HG03039 (cell line): ENCODE measurements around the gene KSR2.
"Not testable (repeated sequence)": the region's sequence is repeated elsewhere in the genome, so short reads cannot be mapped to it uniquely, and the experiment has no call there.

Experiments used
- ATAC-seq: cut with Tn5 transposase; IDR thresholded peaks from one replicate; pipeline ENCODE4 v1.9.1; 2021; ENCODE audit warnings: mild to moderate bottlenecking, moderate library complexity; ENCODE audit not compliant: unreplicated experiment

Gene KSR2

DNA sequence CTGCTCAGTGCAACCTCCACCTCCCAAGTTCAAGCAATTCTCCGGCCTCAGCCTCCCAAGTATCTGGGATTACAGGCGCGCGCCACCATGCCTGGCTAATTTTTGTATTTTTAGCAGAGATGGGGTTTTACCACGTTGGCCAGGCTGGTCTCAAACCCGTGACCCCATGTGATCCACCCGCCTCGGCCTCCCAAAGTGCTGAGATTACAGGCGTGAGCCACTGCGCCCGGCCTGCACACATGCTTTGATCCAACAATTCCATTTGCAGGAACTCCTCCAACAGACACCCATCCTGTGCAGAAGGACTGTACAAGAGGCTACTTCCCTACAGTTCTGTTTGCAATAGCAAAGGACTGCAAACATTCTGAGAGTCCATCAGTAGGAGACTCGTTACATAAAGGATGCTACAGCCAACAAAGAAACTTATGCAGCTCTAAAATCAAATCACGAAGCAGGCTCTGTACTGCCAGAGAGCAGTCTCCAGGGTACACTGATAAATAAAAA, 108.0 kb downstream of the KSR2 start:
- ATAC-seq, result not testable (repeated sequence)

- no peak for ATAC-seq
Measured at GRCh38 chr12:117860111-117860510, 108.7 kb downstream of the KSR2 start.

- ATAC-seq, result no peak
Measured at GRCh38 chr12:117857632-117858612, 110.9 kb downstream of the KSR2 start.

DNA sequence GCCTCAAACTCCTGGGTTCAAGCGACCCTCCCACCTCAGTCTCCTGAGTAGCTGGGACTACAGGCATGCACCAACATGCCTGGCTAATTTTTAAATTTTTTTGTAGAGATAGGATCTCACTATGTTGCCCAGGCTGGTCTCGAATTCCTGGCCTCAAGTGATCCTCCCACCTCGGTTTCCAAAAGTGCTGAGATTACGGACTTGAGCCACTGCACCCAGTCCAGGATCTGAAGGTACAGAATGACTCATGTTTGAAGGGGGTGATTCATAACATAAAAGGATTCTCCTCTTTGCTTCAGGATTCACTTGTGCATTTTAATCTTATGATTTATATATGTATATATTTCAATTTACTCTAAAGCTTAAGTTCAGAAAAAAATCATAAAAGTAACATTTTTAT, 111.7 kb downstream of the KSR2 start:
- ATAC-seq, result not testable (repeated sequence)

DNA sequence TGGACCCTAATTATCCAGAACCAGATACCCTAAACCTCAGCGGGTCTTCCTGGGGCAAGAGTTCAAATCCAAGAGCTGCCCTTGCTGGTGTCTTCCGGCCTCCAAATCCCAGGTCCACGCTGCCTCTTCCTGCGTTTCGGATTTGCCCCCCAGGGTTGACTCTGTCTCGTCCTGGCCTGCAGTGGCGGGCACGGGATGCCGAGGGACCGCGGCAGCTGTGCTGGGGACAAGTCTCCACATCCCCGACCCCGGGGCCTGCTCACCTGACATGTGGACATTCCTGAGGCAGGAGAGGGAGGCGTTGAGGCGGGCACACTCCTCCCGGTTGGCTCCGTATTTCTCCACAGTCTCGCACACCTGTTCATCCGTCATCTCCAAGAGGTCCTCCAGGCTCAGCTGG, 113.6 kb downstream of the KSR2 start:
- no peak for ATAC-seq

DNA sequence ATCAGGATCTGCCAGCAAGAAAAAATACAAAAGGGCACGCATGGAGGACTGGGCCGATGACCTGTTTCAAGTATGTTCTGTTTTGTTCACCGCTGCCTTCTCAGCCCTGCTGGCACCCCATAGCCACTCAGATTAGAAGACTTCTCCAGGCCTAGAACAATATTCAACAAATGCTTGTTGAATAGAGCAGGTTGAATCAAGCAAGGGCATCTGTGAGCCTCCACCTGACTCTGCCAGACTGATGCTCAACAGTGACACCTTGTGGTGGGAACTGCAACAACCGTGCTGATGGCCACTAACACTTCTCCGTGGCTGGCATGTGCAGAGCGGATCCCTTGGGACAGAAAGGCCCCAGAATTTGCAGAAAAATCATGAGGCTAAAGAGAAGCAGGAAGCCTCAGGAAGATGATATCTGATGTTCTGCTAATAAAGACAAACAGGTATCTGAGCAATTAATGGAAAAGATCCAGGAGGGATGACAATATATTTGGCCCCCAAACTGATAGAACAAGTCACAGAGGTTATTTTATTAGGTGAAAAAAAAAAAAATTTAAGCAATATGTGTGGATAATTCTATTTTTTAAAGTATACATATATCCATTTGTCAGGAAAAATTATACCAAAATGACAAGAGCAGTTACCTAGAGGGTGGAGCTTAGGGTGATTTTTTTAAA, 114.3 kb downstream of the KSR2 start:
- ATAC-seq, result no peak

GRCh38 chr12:117853600-117853999, 115.2 kb downstream of the KSR2 start:
- ATAC-seq, result no peak

DNA sequence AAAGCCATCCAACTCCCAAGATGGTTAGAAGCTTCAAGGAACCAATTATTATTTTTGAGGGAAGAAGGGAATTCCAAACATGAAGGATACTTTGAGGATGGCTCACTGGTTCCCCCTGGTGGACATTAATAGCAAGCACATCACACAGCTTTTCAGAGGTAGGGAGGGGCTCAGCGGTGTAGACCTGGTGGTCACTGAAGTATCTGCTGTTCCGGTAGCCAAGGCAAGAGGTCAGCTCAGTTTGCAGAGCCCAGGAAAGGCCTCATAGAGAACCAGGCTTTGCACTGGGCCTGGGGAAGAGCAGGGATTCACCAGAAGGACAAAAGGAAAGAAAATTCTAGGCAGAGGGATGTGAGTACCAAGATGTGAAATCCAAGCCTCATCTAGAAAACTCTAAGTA, 118.7 kb downstream of the KSR2 start:
- ATAC-seq, result no peak

DNA sequence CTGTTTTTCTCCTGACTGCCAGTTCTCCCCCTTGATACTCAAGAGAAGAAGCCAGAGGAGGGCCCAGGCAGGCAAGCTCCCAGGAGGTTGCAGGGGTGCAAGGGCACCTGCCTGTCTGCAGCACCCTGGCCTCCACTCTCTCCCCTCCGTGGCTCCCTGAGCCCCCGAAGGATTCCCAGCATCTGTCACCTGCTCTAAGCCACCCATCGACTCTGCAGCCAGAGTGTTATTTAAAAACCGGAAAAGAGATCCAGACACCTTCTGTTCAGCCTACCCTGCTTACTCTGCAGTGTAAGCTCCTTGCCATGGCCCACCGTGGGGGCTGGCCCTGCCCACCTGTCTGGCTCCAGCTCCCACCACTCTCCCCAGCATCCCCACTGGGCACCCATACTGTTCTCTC, 121.4 kb downstream of the KSR2 start:
- no peak for ATAC-seq

DNA sequence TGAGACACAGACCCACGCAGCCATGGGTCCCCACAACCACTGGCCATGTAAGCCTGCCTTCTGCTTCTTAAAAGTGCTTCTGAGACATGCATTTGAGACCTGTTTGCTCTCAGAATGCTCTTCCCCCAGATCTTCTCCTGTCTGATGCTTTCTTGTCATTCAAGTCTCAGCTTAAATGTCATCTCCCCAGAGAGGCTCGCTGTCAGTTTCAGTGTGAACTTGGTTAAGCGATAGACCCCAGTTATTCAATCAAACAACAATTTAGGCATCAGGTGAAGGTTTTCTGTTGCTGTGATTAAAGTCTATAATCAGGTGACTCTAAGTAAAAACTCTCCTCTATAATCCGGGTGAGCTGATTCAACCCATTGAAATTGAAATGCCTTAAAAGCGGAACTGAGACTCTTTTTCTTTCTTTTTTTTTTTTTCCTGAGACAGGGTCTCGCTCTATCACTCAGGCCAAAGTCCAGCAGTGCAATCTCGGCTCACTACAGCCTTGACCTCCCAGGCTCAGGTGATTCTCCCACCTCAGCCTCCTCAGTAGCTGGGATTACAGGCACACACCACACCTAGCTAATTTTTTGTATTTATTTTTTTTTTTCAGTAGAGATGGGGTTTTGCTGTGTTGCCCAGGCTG, 123.4 kb downstream of the KSR2 start:
- ATAC-seq, result no peak

DNA sequence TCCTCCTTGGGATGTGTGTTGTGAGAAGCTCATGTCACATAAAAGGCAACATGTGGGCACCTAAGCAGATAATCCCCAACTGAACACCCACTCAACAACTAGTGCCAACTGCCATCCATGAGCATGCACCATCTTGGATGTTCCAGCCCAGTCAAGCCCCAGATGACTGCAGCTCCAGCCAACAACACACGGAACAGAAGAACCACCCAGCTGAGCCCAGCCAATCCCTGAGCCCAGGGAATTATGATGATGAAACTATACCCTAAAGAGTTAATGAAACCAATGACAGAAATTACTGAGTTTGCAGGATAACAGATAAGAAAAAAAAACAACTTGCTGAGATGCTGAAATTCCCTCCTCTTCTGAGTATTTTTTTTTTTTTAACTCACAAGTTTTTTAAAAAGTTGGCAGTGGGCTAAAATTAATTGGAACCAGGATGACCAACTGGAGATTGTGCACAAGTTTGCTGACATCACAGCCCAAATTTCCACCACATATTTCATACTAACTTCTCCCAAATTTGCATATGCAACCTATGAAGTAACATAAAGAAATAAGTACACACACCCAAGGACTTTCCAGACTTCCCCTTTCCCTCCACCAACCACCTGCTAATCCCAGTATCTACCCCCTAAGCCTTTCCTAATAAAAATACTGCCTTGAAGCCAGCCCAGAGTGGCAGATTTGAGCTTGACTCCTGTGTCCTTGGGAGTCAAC, 124.5 kb downstream of the KSR2 start:
- ATAC-seq, result no peak

GRCh38 chr12:117842630-117843029, 126.2 kb downstream of the KSR2 start:
- ATAC-seq, result no peak

DNA sequence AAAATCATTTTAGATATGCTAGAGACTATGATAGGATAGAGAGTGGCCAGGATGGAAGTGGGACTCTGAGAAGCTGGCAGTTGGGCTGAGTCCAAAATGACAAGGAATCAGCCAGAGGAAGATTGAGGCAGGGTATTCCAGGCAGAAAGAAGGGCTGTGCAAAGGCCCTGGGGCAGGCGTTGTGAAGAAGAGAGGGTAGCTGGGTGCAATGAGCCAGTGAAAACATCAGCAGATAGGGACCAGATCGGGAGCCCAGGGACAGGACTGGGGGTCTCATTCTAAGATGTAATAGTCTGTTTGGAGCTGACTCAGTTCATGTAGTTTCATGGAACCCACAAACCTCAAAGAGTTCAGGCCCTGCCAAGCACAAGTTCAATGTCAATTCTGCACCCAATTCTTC, 126.6 kb downstream of the KSR2 start:
- no peak for ATAC-seq

DNA sequence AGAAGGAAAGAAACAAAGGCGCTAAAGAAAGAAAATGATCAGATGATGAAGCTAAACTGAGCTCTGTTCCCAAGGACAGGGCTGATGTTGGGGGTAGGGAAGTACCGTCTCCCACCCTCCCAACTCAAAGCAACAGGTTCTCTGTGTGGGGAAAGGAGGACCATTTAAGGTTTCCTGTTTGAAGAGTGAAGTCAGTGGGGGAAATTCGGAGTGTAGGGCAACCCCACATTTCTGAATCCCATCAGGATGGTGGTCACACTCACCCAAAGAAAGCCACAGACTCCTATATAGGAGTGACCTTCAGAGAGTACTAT, 131.1 kb downstream of the KSR2 start:
- no peak for ATAC-seq

GRCh38 chr12:117836999-117837736, 131.6 kb downstream of the KSR2 start:
- no peak for ATAC-seq

DNA sequence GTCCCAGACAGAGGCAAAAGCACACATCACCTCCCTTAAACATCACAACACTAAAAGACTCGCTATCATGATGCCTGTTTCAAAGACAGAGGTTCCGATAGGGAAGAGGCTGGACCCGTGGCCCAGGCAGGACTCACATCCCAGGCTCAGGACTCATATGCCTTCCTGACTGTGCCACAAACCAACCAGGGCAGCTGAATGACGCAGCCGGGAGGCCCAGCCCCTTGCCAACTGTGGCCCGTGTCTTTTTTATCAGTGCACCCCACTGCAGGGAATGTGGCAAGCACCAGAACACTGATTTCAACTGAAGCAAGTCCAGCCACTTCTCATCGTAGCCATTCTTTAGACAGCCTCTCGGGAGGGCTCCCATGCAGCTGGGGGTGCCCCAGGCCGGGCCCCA, 132.3 kb downstream of the KSR2 start:
- no peak for ATAC-seq

DNA sequence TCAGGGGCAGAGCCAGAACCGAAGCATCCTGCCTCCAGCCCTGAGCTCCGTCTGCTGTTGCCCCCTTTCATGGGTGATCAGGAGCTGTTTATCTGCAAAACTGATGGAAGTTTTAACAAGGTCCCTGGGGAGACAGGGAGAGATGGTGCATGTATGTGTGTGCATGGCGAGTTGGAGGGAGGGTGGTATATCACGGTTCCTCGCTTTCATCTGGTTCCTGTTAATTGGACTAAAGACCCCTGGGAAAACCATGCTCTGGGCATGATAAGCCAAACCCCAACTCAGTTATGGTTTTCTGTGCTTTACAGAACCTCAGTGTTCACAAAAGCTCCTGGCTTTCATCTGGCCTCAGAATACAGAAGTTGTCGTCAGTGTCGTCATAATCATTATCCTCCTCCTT, 133.6 kb downstream of the KSR2 start:
- ATAC-seq, result no peak

- no peak for ATAC-seq
Measured at GRCh38 chr12:117832459-117833457, 136.0 kb downstream of the KSR2 start.

GRCh38 chr12:117830471-117830870, 138.3 kb downstream of the KSR2 start:
- ATAC-seq, result no peak
